ENCODE measurements around the gene HKDC1.

- TF ChIP-seq TAF1 (IDR thresholded peaks at IDR 0.05; ENCODE audit: borderline replicate concordance, insufficient read depth, low read length): no peak
- no peak for TF ChIP-seq FOXP2 (optimal IDR thresholded peaks at IDR 0.05; ENCODE audit: borderline replicate concordance, extremely low read depth, extremely low read length, insufficient read depth)
- no peak for TF ChIP-seq REST (IDR thresholded peaks at IDR 0.05; ENCODE audit: insufficient read depth in 1 of 2, low read depth in 2 of 2, low read length in 2 of 2)
These were observed 38.7 kb upstream of the HKDC1 start for GRCh38 chr10:69181433-69181832.

Measured in PFSK-1 (cell line).